Thoracic aorta (tissue), 2 donors: ENCODE results near the gene NETO2. TPM values are rescaled to one million over a fixed set of nuclear protein-coding genes. Genes with fewer than 3 reads are reported as not detected.

Experiments
- ATAC-seq: fragments of 150-250 bp; one replicate; pipeline ENCODE4 v1.8.0; 2017; ENCODE audit warnings: low read depth; ENCODE audit not compliant: insufficient number of reproducible peaks, low FRiP score
- DNase-seq: peaks from one replicate; pipeline ENCODE4 v3.0.0-alpha.2; 2020; ENCODE audit warnings: low spot score
- H3K27ac ChIP-seq, 2 donors: fragments of 200-600 bp; sonication (generic); 1 replicate in 1 of 2; 2 replicates in 1 of 2; pipeline ENCODE4 v1.5.1; 2016; ENCODE audit warnings: mild to moderate bottlenecking in 2 of 2, moderate library complexity in 2 of 2
- H3K27me3 ChIP-seq: fragments of 200-600 bp; sonication (generic); replicated peaks from 2 replicates; pipeline ENCODE4 v1.6.0; 2016; ENCODE audit warnings: mild to moderate bottlenecking; ENCODE audit not compliant: insufficient read depth
- H3K36me3 ChIP-seq: fragments of 200-600 bp; sonication (generic); one replicate; pipeline ENCODE4 v1.5.1; 2016
- H3K4me1 ChIP-seq, 2 donors: fragments of 200-600 bp; sonication (generic); 1 replicate in 1 of 2; 2 replicates in 1 of 2; pipeline versions ENCODE4 v1.5.1 to v1.6.0; 2016; ENCODE audit warnings: low read depth in 2 of 2, mild to moderate bottlenecking in 1 of 2; ENCODE audit not compliant: control insufficient read depth in 1 of 2
- H3K4me3 ChIP-seq: fragments of 200-600 bp; sonication (generic); 2 replicates; pipeline ENCODE4 v1.5.1; 2016; ENCODE audit warnings: mild to moderate bottlenecking
- H3K9me3 ChIP-seq: fragments of 200-600 bp; sonication (generic); 2 replicates; pipeline ENCODE4 v1.5.1; 2016
- total RNA-seq, 2 donors: library from RNA; depleted of rRNA; stranded (reverse); fragments of >200 nt; gene quantifications; one replicate each; pipeline versions ENCODE4 v1.1.0 to v1.2.3, GENCODE V29; 2016
- TF ChIP-seq, protein P1 (sequence below): fragments of 200-600 bp; sonication (generic); IDR thresholded peaks from one replicate; pipeline ENCODE4 v1.5.1; 2019; ENCODE audit warnings: antibody characterized with exemption

NETO2 gene
- total RNA-seq, 2 donors from 2014 or later = 0.27 to 0.78 TPM

DNA sequence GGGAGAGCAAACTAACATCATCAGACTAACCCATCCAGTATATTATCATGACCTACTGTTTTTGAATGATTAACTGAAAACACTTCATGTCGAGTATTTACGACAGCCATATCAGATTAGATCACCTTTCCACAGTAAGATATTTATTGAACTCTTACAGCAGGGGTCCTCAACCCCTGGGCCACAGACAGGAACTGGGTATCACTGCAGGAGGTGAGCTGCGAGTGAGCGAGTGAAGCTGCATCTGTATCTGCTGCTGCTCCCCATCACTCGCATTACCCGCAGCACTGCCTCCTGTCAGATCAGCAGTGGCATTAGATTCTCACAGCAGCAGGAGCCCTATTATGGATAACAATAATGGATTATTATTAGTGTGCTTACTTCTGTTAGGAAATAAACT is 59.5 kb downstream of the NETO2 start:
- Histone ChIP-seq H3K4me3 (no peak overlapping the region), H3K36me3 (no peaks in the 10 kb centered on the region), H3K4me1 (no peaks in the 10 kb centered on the region), H3K27ac (no peak overlapping the region), H3K27me3 (no peaks in the 10 kb centered on the region), H3K9me3 (no peaks in the 10 kb centered on the region)
- ATAC-seq = no peak
- no peak for DNase-seq
- TF ChIP-seq, protein P1, sequence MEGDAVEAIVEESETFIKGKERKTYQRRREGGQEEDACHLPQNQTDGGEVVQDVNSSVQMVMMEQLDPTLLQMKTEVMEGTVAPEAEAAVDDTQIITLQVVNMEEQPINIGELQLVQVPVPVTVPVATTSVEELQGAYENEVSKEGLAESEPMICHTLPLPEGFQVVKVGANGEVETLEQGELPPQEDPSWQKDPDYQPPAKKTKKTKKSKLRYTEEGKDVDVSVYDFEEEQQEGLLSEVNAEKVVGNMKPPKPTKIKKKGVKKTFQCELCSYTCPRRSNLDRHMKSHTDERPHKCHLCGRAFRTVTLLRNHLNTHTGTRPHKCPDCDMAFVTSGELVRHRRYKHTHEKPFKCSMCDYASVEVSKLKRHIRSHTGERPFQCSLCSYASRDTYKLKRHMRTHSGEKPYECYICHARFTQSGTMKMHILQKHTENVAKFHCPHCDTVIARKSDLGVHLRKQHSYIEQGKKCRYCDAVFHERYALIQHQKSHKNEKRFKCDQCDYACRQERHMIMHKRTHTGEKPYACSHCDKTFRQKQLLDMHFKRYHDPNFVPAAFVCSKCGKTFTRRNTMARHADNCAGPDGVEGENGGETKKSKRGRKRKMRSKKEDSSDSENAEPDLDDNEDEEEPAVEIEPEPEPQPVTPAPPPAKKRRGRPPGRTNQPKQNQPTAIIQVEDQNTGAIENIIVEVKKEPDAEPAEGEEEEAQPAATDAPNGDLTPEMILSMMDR = no peak

DNA sequence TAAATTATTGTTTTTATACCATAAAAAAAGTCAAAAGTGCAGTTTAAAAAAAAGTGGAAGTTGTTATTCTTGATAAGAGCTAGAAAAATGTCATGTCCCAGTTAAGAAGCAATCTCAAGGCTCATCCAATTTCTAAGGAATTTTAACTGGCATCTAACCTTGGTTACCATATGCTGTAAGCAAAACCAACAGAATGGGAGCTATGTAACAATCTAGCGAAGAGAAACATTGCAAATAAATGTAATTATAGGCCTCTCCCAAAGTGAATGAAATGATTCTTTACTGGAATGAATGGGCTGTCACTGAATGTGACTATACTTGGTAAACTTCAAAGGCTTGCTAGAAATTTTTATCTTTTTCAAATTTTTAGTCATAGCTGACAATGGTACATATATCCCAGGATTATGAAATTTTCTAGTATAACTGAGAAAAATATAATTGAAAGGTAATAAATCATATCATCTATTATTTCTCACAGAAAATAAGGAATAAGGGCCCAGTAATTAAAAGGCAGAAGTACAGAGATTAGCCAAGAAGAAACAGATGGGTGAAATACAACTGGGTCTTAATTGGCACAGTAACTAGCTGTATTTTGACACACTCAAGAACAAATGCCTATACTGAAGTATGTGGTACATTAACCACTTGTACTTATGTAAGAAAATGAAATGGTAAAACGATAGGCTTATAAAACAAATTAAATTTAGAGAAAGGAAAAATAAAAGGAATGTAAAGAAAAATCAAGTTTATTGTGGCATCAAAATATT is 61.5 kb downstream of the NETO2 start:
- H3K27me3 ChIP-seq = no peaks in the 10 kb centered on the region
- TF ChIP-seq, protein P1 = no peak
- DNase-seq (no peak), ATAC-seq (no peak)
- no peaks in the 10 kb centered on the region for H3K9me3 ChIP-seq
- H3K4me3 ChIP-seq = no peak overlapping the region
- no peak overlapping the region for H3K27ac ChIP-seq
- no peaks in the 10 kb centered on the region for H3K4me1 ChIP-seq
- H3K36me3 ChIP-seq = no peaks in the 10 kb centered on the region

DNA sequence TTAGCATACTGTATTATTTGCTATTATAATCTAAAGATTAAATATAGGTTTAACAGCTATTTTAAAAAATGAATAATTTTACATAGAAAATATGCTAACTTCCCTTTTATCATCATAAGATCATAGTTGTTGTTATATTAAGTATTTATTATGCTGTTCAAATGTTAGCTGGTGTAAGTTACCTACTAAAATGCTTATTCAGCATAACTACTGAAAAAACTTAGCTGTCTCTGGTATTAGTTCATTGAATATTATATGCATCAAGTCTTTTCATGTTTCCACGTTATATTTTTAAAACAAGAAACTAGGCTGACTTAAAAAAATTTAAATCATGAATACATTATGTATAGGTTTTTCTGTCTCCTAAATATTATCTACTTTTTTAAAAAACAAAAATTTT is 62.6 kb downstream of the NETO2 start:
- H3K4me1 ChIP-seq = no peaks in the 10 kb centered on the region
- no peak for ATAC-seq
- no peak for DNase-seq
- TF ChIP-seq, protein P1 = no peak
- no peaks in the 10 kb centered on the region for H3K27me3 ChIP-seq
- H3K9me3 ChIP-seq = no peaks in the 10 kb centered on the region
- H3K36me3 ChIP-seq = no peaks in the 10 kb centered on the region
- H3K4me3 ChIP-seq = no peak overlapping the region
- H3K27ac ChIP-seq = no peak overlapping the region

DNA sequence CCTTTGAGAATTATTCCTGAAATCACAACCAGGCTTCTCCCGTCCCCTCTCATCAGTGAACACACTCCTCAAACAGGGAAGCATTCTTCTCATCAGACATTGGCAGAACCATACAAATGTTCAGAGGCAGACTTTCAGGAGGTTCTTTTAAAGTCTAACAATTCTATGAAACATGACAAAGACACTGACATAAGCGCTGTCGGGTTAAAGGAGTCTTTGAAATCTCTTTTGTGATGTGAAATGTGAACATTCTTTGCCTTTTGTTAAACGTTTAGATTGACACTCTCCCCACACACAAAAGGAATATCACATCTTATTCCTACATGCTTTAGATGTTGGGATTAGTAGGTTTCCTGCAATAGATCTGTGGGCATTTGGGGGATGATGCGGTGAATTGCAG is 63.9 kb downstream of the NETO2 start:
- Histone ChIP-seq H3K4me1 (no peaks in the 10 kb centered on the region), H3K27me3 (no peaks in the 10 kb centered on the region), H3K4me3 (no peak overlapping the region), H3K36me3 (no peaks in the 10 kb centered on the region), H3K9me3 (no peaks in the 10 kb centered on the region), H3K27ac (no peak overlapping the region)
- DNase-seq (no peak), ATAC-seq (no peak)
- TF ChIP-seq, protein P1 = no peak

DNA sequence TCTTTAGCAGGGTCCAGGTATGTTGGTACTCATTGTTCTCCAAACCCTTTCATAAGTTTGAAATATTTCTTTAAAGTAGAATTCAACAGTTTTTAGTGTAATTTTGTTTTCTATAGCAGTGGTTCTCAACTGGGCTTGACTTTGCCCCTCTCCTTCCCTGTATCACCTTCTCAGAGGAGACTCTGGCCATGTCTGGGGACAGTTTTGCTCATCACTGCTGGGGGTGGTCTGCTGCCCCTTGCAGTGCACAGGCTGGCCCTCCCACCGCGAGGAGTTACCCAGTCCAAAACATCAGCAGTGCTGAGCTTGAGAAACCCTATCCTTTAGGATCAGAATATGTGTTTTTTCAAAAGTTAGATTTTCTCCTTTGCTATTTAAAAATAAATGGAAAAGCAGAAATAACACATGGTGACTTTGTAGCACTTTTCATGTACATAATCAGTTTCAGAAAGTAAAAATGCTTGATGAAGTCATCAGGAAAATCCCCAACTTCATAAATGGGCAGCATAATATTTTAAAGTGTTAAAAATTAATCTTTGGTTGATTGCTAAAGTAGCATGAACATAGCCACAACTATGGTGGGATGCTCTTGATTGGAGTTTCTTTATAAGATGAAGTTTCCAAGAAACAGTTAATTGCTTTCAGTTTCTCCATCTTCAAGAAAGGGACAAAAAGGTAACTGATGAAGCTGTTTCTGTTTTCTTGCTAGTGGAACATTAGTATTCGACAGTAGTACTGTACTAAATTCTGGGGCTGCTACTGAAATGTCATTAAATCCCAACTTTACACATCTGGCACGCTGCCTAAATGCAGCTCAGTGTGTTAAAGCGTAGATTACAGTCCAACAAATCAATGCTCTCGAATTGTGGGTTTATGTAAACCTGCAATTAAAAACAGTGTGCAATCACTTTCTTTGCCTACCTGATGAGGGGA is 70.3 kb downstream of the NETO2 start:
- no peaks in the 10 kb centered on the region for H3K36me3 ChIP-seq
- DNase-seq = no peak
- no peaks in the 10 kb centered on the region for H3K9me3 ChIP-seq
- no peak overlapping the region for H3K4me3 ChIP-seq
- no peak for ATAC-seq
- TF ChIP-seq, protein P1 = no peak
- no peaks in the 10 kb centered on the region for H3K27me3 ChIP-seq
- H3K27ac ChIP-seq = no peak overlapping the region
- H3K4me1 ChIP-seq = no peaks in the 10 kb centered on the region
